MCF 10A (cell line): ENCODE measurements around the gene MOB2. TPM values are rescaled to one million over a fixed set of nuclear protein-coding genes. Genes with fewer than 3 reads are reported as not detected.

ENCODE experiments used
- BruUV-seq: library from RNA; stranded (reverse); fragments of 400-500 nt; replicated peaks from 2 replicates; lab custom pipeline; 2021; lab: Mats Ljungman, UMichigan
- CTCF ChIA-PET: fragments of 300-600 bp; sonication (Branson Sonifier 250); formaldehyde crosslinking; extraction: SDS; loops from one replicate; lab custom pipeline; 2021; ENCODE audit warnings: antibody characterized with exemption, inconsistent platforms; lab: Yijun Ruan, JAX
- POLR2A ChIA-PET: fragments of 300-600, 350-650 bp; sonication (Branson Sonifier 250); formaldehyde crosslinking; extraction: SDS; loops from one replicate; lab custom pipeline; 2020; ENCODE audit warnings: antibody characterized with exemption, inconsistent platforms; lab: Yijun Ruan, JAX
- DNase-seq: peaks from one replicate; pipeline ENCODE4 v3.0.0-alpha.2; 2018; ENCODE audit not compliant: unreplicated experiment
- H3K27ac Mint-ChIP-seq: one replicate; pipeline ENCODE4 v1.8.0; 2022; ENCODE audit warnings: mild to moderate bottlenecking, low read depth, mixed read lengths; ENCODE audit not compliant: unreplicated experiment
- H3K27me3 Mint-ChIP-seq: one replicate; pipeline ENCODE4 v1.8.0; 2022; ENCODE audit warnings: mixed read lengths; ENCODE audit not compliant: insufficient read depth, unreplicated experiment
- H3K36me3 Mint-ChIP-seq: one replicate; pipeline ENCODE4 v1.8.0; 2022; ENCODE audit warnings: mild to moderate bottlenecking, moderate library complexity, mixed read lengths; ENCODE audit not compliant: insufficient read depth, unreplicated experiment
- H3K4me1 Mint-ChIP-seq: one replicate; pipeline ENCODE4 v1.8.0; 2022; ENCODE audit warnings: mixed read lengths; ENCODE audit not compliant: insufficient read depth, unreplicated experiment
- H3K4me3 Mint-ChIP-seq: one replicate; pipeline ENCODE4 v1.8.0; 2022; ENCODE audit warnings: mild to moderate bottlenecking, moderate library complexity, mixed read lengths; ENCODE audit not compliant: unreplicated experiment
- H3K9me3 Mint-ChIP-seq: one replicate; pipeline ENCODE4 v1.8.0; 2022; ENCODE audit warnings: mixed read lengths; ENCODE audit not compliant: unreplicated experiment
- CTCF ChIP-seq: fragments of 200-600 bp; IDR thresholded peaks from one replicate; pipeline ENCODE4 v1.8.0; 2022; ENCODE audit warnings: antibody characterized with exemption, mild to moderate bottlenecking; ENCODE audit not compliant: unreplicated experiment
- intact Hi-C: fragments of 100-400 bp; cut with micrococcal nuclease; formaldehyde crosslinking; loops from 2 replicates; pipeline ENCODE4 v1.14.1; 2022
- total RNA-seq: library from RNA; stranded (reverse); gene quantifications from 2 replicates; pipeline ENCODE4 v1.2.3, GENCODE V29; 2022

MOB2 gene
- total RNA-seq, 1 experiment from 2014 or later, result 20.2 TPM

GRCh38 chr11:1469911-1470680 lies 16.5 kb downstream of the MOB2 start:
- Mint-ChIP-seq H3K27me3 (no peaks in the 10 kb centered on the region), H3K9me3 (no peaks in the 10 kb centered on the region), H3K36me3 (peaks cover 41% of the 10 kb centered on the region), H3K4me1 (no peaks in the 10 kb centered on the region), H3K4me3 (no peak overlapping the region), H3K27ac (no peak overlapping the region)
- no peak for TF ChIP-seq CTCF
- POLR2A ChIA-PET, result no interaction called here
- intact Hi-C loops, result no loop called here
- CTCF ChIA-PET, result no interaction called here
- BruUV-seq, result no TSS peak
- DNase-seq, result no peak

- H3K36me3 Mint-ChIP-seq, result peaks cover 34% of the 10 kb centered on the region
- no peak for DNase-seq
- BruUV-seq, result TSS peak; percentile 48
- H3K27ac Mint-ChIP-seq, result no peak overlapping the region
- intact Hi-C loops, result no loop called here
- no peak overlapping the region for H3K4me3 Mint-ChIP-seq
- H3K27me3 Mint-ChIP-seq, result no peaks in the 10 kb centered on the region
- no peaks in the 10 kb centered on the region for H3K4me1 Mint-ChIP-seq
- ChIA-PET POLR2A (no interaction called here), CTCF (no interaction called here)
- TF ChIP-seq CTCF, result no peak
- H3K9me3 Mint-ChIP-seq, result no peaks in the 10 kb centered on the region
Observed at GRCh38 chr11:1469287-1469910, 17.2 kb downstream of the MOB2 start.

- ChIA-PET POLR2A (no interaction called here), CTCF (no interaction called here)
- intact Hi-C loops, result no loop called here
- no peaks in the 10 kb centered on the region for H3K4me1 Mint-ChIP-seq
- no peaks in the 10 kb centered on the region for H3K9me3 Mint-ChIP-seq
- no peaks in the 10 kb centered on the region for H3K27me3 Mint-ChIP-seq
- TF ChIP-seq CTCF, result no peak
- BruUV-seq, result no TSS peak
- no peak overlapping the region for H3K27ac Mint-ChIP-seq
- no peak overlapping the region for H3K4me3 Mint-ChIP-seq
- H3K36me3 Mint-ChIP-seq, result peaks cover 25% of the 10 kb centered on the region
- DNase-seq, result no peak
Observed at GRCh38 chr11:1468473-1469066, 18.0 kb downstream of the MOB2 start.

- POLR2A ChIA-PET, result no interaction called here
- intact Hi-C loops, result no loop called here
- no peaks in the 10 kb centered on the region for H3K4me1 Mint-ChIP-seq
- H3K27me3 Mint-ChIP-seq, result no peaks in the 10 kb centered on the region
- no TSS peak for BruUV-seq
- H3K36me3 Mint-ChIP-seq, result peaks cover 23% of the 10 kb centered on the region
- TF ChIP-seq CTCF, result no peak
- no peak overlapping the region for H3K27ac Mint-ChIP-seq
- no peak for DNase-seq
- no peaks in the 10 kb centered on the region for H3K9me3 Mint-ChIP-seq
- CTCF ChIA-PET, result no interaction called here
- H3K4me3 Mint-ChIP-seq, result no peak overlapping the region
Observed at GRCh38 chr11:1468002-1468401, 18.6 kb downstream of the MOB2 start.
